ENCODE results near the gene RBM6.

GRCh38 chr3:49942651-49943050 lies 2.7 kb downstream of the RBM6 start:
- no peak for TF ChIP-seq CTCF (IDR thresholded peaks at IDR 0.05)
- no peak for TF ChIP-seq POLR2AphosphoS5 (IDR thresholded peaks at IDR 0.05)
